HG03025 (cell line): Measurements from ENCODE around the gene CHRNB2.
"Not testable (repeated sequence)": the region's sequence is repeated elsewhere in the genome, so short reads cannot be mapped to it uniquely, and the experiment has no call there.

Experiments used
- ATAC-seq: cut with Tn5 transposase; IDR thresholded peaks from one replicate; pipeline ENCODE4 v1.9.1; 2021; ENCODE audit warnings: mild to moderate bottlenecking, moderate library complexity; ENCODE audit not compliant: unreplicated experiment, low FRiP score

Gene CHRNB2

GRCh38 chr1:154567386-154568156 lies at the start of gene CHRNB2:
Gene CHRNB2, plus strand, starts transcription at chr1:154567778. Its CDS starts 267 bp downstream, at chr1:154568045.
- no peak for ATAC-seq

GRCh38 chr1:154519591-154519991 lies 48.0 kb upstream of the CHRNB2 start:
- ATAC-seq, result no peak

- no peak for ATAC-seq
Observed at GRCh38 chr1:154520333-154520732, 47.2 kb upstream of the CHRNB2 start.

GRCh38 chr1:154521695-154522094 lies 45.9 kb upstream of the CHRNB2 start:
- ATAC-seq, result no peak

GRCh38 chr1:154524881-154525280 lies 42.7 kb upstream of the CHRNB2 start:
- no peak for ATAC-seq

- no peak for ATAC-seq
Observed at GRCh38 chr1:154527192-154527591, 40.4 kb upstream of the CHRNB2 start.

- ATAC-seq, result no peak
Observed at GRCh38 chr1:154529308-154529707, 38.3 kb upstream of the CHRNB2 start.

GRCh38 chr1:154531950-154532349 lies 35.6 kb upstream of the CHRNB2 start:
- not testable (repeated sequence) for ATAC-seq

- ATAC-seq, result no peak
Observed at GRCh38 chr1:154533952-154534844, 33.4 kb upstream of the CHRNB2 start.

- no peak for ATAC-seq
Observed at GRCh38 chr1:154536570-154536969, 31.0 kb upstream of the CHRNB2 start.

GRCh38 chr1:154539486-154540483 lies 27.8 kb upstream of the CHRNB2 start:
- no peak for ATAC-seq

GRCh38 chr1:154541231-154541630 lies 26.3 kb upstream of the CHRNB2 start:
- ATAC-seq, result no peak

- no peak for ATAC-seq
Observed at GRCh38 chr1:154546264-154547063, 21.1 kb upstream of the CHRNB2 start.

GRCh38 chr1:154547105-154547732 lies 20.4 kb upstream of the CHRNB2 start:
- ATAC-seq, result no peak

- ATAC-seq, result no peak
Observed at GRCh38 chr1:154548028-154548427, 19.6 kb upstream of the CHRNB2 start.

GRCh38 chr1:154549202-154549770 lies 18.3 kb upstream of the CHRNB2 start:
- ATAC-seq, result no peak

GRCh38 chr1:154550070-154550469 lies 17.5 kb upstream of the CHRNB2 start:
- no peak for ATAC-seq

- no peak for ATAC-seq
Observed at GRCh38 chr1:154550657-154551056, 16.9 kb upstream of the CHRNB2 start.

- ATAC-seq, result no peak
Observed at GRCh38 chr1:154551474-154551873, 16.1 kb upstream of the CHRNB2 start.
